Stimulated activated CD8-positive, alpha-beta memory T cell treated with anti-CD3 and anti-CD28 coated beads, Interleukin-2, amount 100 ng/mL, for 1 hour (primary cell): ENCODE data around the gene OR6S1.

Experiments used
- DNase-seq, 2 donors: peaks; one replicate each; pipeline ENCODE4 v3.0.0-alpha.2; 2020; ENCODE audit warnings: low read depth in 2 of 2

Gene OR6S1

GRCh38 chr14:20641591-20641990, at the start of gene OR6S1:
Gene OR6S1, minus strand, starts transcription at chr14:20641691. Its CDS starts 0 bp downstream, at chr14:20641691.
- no peak for DNase-seq

- no peak for DNase-seq
These were observed 49.6 kb upstream of the OR6S1 start for GRCh38 chr14:20690848-20691640.

GRCh38 chr14:20688167-20688839, 46.8 kb upstream of the OR6S1 start, which contains the start of gene ANG:
Gene ANG, plus strand, starts transcription at chr14:20688764. Its CDS starts 4,801 bp downstream, at chr14:20693565.
- DNase-seq = no peak

- DNase-seq = no peak
These were observed 46.1 kb upstream of the OR6S1 start for GRCh38 chr14:20687362-20688166.

DNA sequence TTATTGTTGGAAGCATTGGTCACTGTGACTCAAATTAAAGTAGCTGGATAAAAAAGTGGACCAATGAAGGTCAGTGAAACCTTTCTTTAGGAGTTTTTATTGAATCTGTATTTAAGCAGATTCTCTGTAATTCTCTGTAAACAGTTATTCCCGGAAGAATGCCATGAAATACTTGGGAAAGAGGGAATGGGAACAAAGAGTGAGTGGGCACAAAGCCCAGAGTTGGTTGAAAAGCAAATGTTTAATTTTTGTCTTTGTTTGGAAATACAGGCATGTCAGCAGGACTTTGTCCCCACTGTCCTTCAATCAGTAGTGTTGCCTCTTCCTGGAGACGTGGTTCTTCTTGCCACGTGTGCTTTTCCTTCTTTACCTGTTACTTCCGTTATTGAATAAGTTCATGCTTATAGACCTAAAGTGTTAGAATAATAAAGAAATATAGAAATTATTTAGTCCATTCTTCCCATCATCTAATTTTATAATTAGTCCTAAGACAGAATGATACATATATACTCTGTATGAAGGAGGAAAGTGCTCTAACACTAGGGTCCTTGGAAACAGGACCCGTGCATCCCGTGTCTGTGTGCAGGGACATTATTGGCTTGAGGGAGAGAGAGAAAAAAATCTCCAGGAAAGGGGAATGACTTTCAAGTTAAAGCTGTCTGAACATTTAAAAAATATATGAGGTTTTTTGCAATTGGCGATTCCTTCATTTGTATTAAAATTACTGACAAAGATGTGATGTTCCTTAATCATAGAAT, 45.1 kb upstream of the OR6S1 start:
- no peak for DNase-seq

DNA sequence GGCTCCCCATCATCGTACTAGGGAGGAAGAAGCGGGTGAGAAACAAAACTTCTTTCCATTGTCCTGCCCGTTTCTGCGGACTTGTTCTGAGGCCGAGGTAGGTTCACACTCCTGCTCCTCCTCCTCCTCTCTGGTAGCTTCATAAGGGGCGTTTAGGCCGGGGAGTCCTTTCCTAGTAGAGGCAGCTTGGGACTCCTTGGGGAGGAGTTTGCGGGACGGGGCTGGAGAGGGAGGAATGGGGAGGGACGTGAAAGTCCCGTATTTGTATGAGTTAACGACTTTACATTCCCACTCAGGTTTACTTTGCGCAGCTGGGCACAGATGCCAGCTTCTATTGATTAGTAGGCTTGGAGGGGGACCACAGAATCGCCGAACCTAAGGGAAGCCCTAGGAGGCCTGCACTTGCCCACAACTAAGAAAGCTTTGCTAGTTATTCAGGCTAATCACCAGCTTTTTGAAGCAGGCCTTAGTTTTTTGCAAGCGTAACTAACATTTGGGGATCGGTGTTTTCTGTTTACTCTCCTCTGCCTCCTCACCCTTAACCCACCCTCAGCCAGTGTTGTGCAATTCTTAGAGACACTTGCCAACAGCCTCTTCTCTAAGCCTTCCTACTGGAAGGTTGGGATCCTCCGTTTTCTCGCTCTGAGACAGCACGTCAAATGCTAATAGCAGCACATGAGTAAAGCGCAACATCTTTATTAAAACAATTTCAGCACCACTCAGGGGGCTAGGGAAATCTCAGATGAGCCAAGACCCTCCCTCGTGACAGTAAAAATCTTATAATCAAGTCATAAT, 43.4 kb upstream of the OR6S1 start:
- no peak for DNase-seq

DNA sequence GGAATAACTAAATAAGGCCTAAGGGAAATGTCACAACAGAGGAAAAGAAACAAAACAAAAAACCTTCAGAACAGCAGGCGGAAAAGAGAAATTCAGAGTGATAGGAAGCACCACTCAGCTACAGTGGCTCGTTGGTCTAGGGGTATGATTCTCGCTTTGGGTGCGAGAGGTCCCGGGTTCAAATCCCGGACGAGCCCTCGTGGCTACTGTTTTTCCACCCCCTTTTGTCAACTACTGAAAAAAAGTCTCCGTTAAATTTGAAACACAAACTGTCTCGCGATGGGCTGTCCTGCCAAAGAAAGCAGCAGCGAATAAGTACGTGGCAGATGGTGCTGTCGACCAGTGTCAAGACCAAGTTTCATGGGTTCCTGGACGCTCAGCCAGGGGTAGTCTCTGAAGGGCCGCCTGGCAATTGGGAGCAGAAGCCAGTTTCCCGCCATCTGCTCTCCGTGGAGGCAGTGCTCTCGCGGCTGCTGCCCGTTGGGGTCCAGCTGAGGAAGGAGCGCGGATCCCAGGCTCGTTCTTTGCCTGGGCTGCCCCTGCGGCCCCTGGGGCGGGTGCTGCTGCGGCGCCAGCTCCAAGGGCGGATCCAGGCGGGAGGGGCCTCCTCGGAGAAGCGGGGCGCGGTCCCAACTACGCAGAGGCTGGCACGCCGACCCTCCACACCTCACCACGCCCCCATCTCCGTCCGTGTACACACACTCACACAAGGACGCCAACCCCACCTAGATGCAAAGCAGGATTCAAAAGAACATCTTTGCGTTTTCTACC, 42.6 kb upstream of the OR6S1 start, which contains the start of gene RNASE4:
Gene RNASE4 (plus strand): TSS at position 670 of the 771 bp plus-strand sequence. CDS start 14,812 bp downstream, outside the sequence.
- DNase-seq = peak; percentile 63

DNA sequence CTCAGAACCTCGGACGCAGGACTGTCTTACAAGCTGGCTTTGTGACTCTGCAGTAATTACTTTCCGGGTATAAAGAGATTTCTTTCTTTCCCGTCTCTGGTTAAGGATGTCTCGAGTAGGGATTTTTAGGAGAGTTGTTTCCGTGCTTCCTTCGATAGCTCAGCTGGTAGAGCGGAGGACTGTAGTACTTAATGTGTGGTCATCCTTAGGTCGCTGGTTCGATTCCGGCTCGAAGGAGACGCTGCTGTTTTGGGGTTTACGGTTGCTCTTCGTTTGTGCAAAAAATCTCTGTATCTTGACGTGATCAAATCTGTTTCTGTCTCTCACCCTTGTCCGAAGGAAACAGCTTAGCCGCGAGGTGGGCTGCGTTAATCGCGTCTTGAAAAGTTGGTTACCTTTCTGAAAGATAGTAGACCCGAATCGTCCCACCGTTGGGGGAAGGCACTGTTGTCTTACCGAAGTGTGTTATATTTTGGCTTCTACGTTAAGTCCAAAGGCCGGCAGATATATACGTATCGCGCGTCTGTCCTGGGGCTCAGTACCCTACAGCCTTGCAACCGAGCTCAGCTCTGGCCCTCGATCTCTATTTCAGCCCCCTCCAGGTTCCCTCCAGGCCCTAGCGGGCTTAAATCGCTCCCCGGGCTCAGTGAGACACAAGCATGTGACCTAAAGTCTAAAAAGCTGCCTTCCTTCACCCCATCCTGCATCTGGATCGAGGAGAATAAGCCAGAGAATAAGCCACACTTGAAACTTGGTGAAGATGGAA, 41.8 kb upstream of the OR6S1 start:
- DNase-seq = peak; percentile 41 to 51

DNA sequence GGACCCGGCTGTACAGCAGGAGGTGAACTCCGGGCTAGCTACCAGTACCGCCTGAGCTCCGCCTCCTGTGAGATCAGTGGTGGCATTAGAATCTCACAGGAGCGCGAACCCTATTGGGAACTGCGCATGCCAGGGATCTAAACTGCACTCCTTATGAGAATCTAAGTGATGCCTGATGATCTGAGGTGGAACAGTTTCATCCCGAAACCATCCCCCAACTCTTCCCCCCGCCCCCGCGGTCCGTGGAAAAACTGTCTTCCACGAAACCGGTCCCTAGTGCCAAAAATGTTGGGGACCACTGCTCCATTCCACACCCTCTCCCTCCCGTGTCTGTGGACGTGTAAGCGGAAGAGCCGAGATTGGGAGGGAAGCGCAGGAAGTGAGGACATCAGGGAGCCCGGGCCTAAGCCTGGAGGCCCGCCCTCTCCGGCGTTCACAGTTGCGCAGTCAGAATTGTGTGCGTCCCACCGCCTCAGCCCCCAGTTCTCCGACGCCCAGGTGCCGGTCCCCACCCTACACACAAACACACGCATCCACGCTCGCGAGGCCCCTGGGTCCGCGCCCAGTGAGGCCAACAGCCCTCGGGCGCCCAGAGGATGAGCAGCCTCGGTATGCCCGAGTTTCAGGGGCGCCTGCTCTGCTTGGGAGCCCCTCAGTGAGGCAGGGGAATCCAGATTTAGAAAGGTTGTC, 41.1 kb upstream of the OR6S1 start:
- peak; percentile 44 to 59 for DNase-seq

DNA sequence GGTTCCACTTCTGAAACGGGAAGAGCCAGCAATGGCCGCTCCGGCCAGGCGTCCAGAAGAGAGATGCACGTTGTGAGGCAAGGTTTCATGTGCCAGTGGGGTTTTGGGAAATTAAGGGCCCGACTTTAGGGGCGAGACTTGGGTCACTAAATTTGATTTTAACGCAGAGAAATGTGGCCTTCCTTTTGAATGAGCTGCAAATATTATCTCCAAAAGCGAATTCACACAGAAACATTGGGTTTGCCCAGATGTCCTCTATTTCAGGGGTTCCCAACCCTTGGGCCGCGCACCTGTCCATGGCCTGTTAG, 40.6 kb upstream of the OR6S1 start:
- DNase-seq = no peak

GRCh38 chr14:20681348-20682126, 40.0 kb upstream of the OR6S1 start:
- DNase-seq = peak; percentile 75 to 78

DNA sequence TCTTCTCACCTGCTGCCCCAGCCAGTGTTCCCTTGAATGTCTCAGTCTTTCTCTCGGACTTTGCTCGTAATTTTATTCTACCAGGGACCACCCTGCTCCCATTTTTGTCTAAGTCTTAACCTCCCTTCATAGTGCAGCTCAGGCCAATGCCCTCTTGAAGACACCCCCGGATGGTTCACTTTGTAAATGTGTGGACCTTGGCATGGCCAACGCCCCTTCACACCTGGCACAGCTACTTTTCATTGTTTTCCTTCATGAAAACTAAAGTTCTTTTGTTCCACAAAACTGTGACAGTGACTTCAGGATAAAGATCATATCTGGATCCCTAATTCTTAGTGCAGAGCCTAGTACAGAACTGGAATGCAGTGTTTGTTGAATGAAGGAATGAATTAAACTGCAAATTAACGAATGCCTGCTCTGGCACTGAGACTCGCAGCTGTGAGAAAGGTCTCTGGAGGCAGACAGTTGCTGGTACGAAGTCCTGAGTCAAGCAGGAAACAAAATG, 39.4 kb upstream of the OR6S1 start:
- DNase-seq = no peak

DNA sequence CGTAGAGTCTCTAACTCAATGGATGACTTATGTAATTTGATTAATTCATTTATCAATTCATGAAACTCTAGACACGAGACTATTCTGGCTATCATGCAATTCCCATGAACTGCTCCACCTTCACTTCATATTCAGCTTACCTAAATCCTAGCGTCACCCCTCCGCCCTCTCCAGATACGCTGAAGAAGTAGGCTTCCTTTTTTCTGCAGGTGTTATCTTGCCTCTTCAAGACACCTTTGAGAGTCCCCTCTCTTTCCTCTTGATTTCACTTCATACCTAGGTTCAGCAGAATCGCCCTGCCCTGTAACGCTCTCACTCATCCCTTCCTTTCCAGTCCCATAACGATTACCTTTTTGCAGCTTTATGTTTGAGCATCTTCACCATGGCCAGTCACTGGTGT, 38.9 kb upstream of the OR6S1 start:
- DNase-seq = no peak

GRCh38 chr14:20679907-20680306, 38.4 kb upstream of the OR6S1 start:
- no peak for DNase-seq

DNA sequence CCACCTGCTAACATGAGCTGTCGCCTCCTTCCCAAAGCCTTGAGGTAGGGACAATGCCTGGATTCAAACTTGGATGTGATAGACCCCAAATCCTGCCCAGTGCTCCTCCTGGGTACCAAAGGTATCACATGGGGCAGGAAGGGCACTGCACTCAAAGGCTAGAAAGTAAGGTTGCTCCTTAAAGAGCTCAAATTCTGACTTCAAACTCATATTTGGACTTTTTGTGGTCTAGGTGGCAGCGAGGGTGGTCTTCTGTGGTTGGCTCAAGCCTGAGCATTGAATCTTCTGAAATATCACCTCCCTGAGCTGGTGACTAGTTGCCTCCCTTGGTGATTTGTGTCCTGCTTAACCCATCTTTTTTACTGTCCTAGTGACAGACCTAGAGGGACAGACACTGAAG, 34.6 kb upstream of the OR6S1 start:
- DNase-seq = no peak

DNA sequence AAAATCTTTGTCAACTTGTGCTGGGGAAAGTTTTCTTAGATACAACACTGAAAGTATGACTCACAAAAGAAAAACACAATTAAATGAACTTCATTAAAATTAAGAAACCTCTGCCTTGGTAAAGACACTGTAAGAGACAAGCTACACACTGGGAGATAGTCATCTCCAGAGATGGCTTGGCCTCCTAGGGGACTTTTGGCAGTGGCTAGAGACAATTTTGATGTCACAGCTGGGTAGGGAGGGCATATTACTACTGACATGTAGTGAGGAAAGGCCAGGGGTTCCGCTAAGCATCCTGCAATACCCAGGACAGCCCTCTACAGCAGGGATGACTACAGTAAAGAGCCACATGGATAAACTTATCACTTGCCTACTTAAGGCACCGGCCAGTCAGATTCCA, 34.2 kb upstream of the OR6S1 start:
- DNase-seq = no peak

DNA sequence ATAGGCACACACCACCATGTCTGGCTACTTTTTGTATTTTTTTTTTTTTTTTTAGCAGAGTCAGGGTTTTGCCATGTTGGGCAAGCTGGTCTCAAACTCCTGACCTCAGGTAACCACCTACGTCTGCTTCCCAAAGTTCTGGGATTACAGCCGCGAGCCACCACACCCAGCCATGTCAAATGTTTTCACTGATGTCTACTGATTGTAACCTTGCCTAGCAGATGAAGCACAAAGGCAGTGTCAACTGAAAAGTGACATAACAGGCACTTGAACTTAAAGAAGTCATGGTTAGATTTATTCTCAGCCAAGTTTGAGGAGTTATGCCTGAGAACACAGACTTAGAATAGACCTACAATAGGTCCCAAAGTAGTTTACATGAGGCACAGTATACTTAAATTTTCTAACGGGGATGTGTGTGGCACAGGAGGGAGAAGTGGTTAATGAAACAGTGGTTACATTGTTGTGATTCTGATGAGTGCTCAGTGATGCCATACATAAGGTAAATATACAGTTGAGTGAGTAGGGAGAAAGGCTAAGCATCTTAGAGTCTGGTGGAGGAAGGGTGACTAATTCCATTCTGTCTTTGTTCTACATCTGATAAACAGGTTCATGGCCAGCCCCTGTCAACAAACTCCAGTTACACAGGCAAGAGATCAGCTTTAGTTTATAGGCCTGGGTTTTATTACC, 30.2 kb upstream of the OR6S1 start:
- DNase-seq = no peak
